ENCODE data around the gene ENTHD1. TPM values are rescaled to one million over a fixed set of nuclear protein-coding genes. Genes with fewer than 3 reads are reported as not detected.

The ENTHD1 gene
- total and polyA plus RNA-seq, 10 of the 15 experiments (the other 5 are each of a cell fraction or from before 2014, with no cell fraction given), result 0.09 to 0.52 (median 0.21) TPM; not detected in 1

GRCh38 chr22:39845529-39845928, 48.0 kb downstream of the ENTHD1 start:
- WGBS (ENCODE audit: insufficient coverage, insufficient replicate concordance, low lambda C conversion rate, missing lambda C conversion rate), result 55% methylated on average over 3 of the region's 3 CpGs
- no peak for TF ChIP-seq YY1 (IDR thresholded peaks at IDR 0.05; ENCODE audit: low read depth, low read length)
- no peak for TF ChIP-seq SKIL (IDR thresholded peaks at IDR 0.05; ENCODE audit: low read depth, poor library complexity, severe bottlenecking)
- TF ChIP-seq NR2C2 (IDR thresholded peaks at IDR 0.05; ENCODE audit: borderline replicate concordance, control insufficient read depth, insufficient read length, low read depth), result no peak
- no peak for TF ChIP-seq NFIC (IDR thresholded peaks at IDR 0.05; ENCODE audit: low read depth, low read length)
- TF ChIP-seq MYB (IDR thresholded peaks at IDR 0.05; ENCODE audit: borderline replicate concordance, low read depth, low read length), result no peak
- no peak for TF ChIP-seq FOXM1 (IDR thresholded peaks at IDR 0.05; ENCODE audit: low read depth, low read length)
- TF ChIP-seq WRNIP1 (IDR thresholded peaks at IDR 0.05; ENCODE audit: borderline replicate concordance, low read depth, low read length), result no peak
- no peak for TF ChIP-seq RFX5 (IDR thresholded peaks at IDR 0.05; ENCODE audit: low read depth, low read length)
- no peak for TF ChIP-seq SIN3A (IDR thresholded peaks at IDR 0.05; ENCODE audit: low read depth, low read length)
- no peak for TF ChIP-seq JUNB (IDR thresholded peaks at IDR 0.05)
- no peak for TF ChIP-seq ATF7 (IDR thresholded peaks at IDR 0.05; ENCODE audit: low read depth)
- TF ChIP-seq E2F4 (IDR thresholded peaks at IDR 0.05; ENCODE audit: low read depth, low read length), result no peak
- TF ChIP-seq HDAC6 (IDR thresholded peaks at IDR 0.05; ENCODE audit: unreplicated experiment), result no peak
- no peak for TF ChIP-seq E2F8 (IDR thresholded peaks at IDR 0.05; ENCODE audit: low read depth, partially characterized antibody)
- TF ChIP-seq NRF1 (conservative IDR thresholded peaks at IDR 0.05; ENCODE audit: low read depth, low read length), result no peak
- no peak for TF ChIP-seq MLLT1 (IDR thresholded peaks at IDR 0.05)
- intact Hi-C loops (cut with micrococcal nuclease; ENCODE audit: unreplicated experiment), result no loop called here
- Histone ChIP-seq H3K36me3 (ENCODE audit: control insufficient read depth in 2 of 2, insufficient read depth in 2 of 2, low read length in 1 of 2) (no peaks in the 10 kb centered on the region), H3K4me1 (ENCODE audit: control insufficient read depth, insufficient read depth, low read length) (peaks cover 4% of the 10 kb centered on the region; the same call in 1 of the 2 replicates), H3K27ac (ENCODE audit: control insufficient read depth, insufficient read depth) (no peak overlapping the region), H3K4me2 (ENCODE audit: control insufficient read depth, insufficient read depth) (no peak overlapping the region), H4K20me1 (ENCODE audit: control insufficient read depth, insufficient read depth) (no peaks in the 10 kb centered on the region), H2AFZ (ENCODE audit: control insufficient read depth, low read depth, low read length) (no peak overlapping the region; the same call in 1 of the 2 replicates), H3K79me2 (ENCODE audit: control insufficient read depth, insufficient read depth, low read length) (no peaks in the 10 kb centered on the region), H3K4me3 (no peak overlapping the region), H3K9me3 (replicated peaks; ENCODE audit: control insufficient read depth, insufficient read depth, low read length) (peaks cover 2% of the 10 kb centered on the region; the same call in 1 of the 3 replicates), H3K9ac (ENCODE audit: control insufficient read depth, insufficient read depth, low read length) (no peak overlapping the region), H3K27me3 (replicated peaks in 1 of 2; ENCODE audit: control insufficient read depth in 2 of 2, insufficient read depth in 2 of 2, low read length in 1 of 2) (no peaks in the 10 kb centered on the region)
- DNase-seq (ENCODE audit: low read depth, low spot score) (no peak), FAIRE-seq (no peak), ATAC-seq (no peak)
- SMC1A ChIA-PET (ENCODE audit: uncharacterized antibody, unreplicated experiment), result interaction anchor here (0.7 to 2.5 kb wide), 8 partner anchors 9 to 54 kb away, joined by 3 to 12 read pairs (median 4); no protein-coding TSS in a partner anchor
- CTCF ChIA-PET, result interaction anchor here (0.5 to 1.3 kb wide), 4 partner anchors 8 to 290 kb away, joined by 3 to 4 read pairs (median 4); no protein-coding TSS in a partner anchor
- POLR2A ChIA-PET, result interaction anchor here (0.8 kb wide), 1 partner anchor 13 kb away, joined by 3 read pairs; no protein-coding TSS in a partner anchor
- BruUV-seq (replicated peaks), result no TSS peak
- RAD21 ChIA-PET (ENCODE audit: unreplicated experiment), result interaction anchor here (1.1 kb wide), 2 partner anchors 10 to 13 kb away, joined by 3 read pairs; no protein-coding TSS in a partner anchor
- in situ Hi-C loops (cut with MboI), result no loop called here

Data from GM12878 (cell line).